Thymus (tissue), 11 donors: ENCODE measurements around the gene YAP1. TPM values are rescaled to one million over a fixed set of nuclear protein-coding genes. Genes with fewer than 3 reads are reported as not detected.

Source experiments
- DNase-seq, 9 donors: peaks; one replicate each; pipeline ENCODE4 v3.0.0-alpha.2; 2013; ENCODE audit warnings: low spot score in 9 of 9, low read depth in 6 of 9, missing footprints in 1 of 9
- H3K27ac ChIP-seq, 2 donors: one replicate each; pipeline ENCODE4 v1.5.1; 2013; ENCODE audit warnings: control low read depth in 1 of 2, low read depth in 1 of 2, low read length in 1 of 2, mild to moderate bottlenecking in 1 of 2, moderate library complexity in 1 of 2
- H3K27me3 ChIP-seq, 2 donors: one replicate each; pipeline ENCODE4 v1.5.1; 2013; ENCODE audit warnings: low read length in 1 of 2; ENCODE audit not compliant: control insufficient read depth in 2 of 2, insufficient read depth in 1 of 2
- H3K36me3 ChIP-seq, 2 donors: one replicate each; pipeline ENCODE4 v1.5.1; 2013; ENCODE audit warnings: low read length in 1 of 2, mild to moderate bottlenecking in 1 of 2, moderate library complexity in 1 of 2; ENCODE audit not compliant: control insufficient read depth in 2 of 2, insufficient read depth in 2 of 2
- H3K4me1 ChIP-seq, 2 donors: one replicate each; pipeline ENCODE4 v1.5.1; 2013; ENCODE audit warnings: low read length in 2 of 2; ENCODE audit not compliant: control insufficient read depth in 2 of 2, insufficient read depth in 2 of 2
- H3K4me3 ChIP-seq, 2 donors: one replicate each; pipeline ENCODE4 v1.5.1; 2013; ENCODE audit warnings: low read length in 2 of 2, control low read depth in 1 of 2, mild to moderate bottlenecking in 1 of 2
- H3K9me3 ChIP-seq, 2 donors: one replicate each; pipeline ENCODE4 v1.5.1; 2013; ENCODE audit warnings: low read length in 1 of 2, mild to moderate bottlenecking in 1 of 2; ENCODE audit not compliant: control insufficient read depth in 2 of 2, insufficient read depth in 1 of 2
- WGBS: extraction: QIAGEN DNeasy Blood & Tissue Kit; methylation state at CpG from one replicate; pipeline ENCODE4 v1.1.7; 2013; 5-methylcytosine and 5-hydroxymethylcytosine counted together
- polyA plus RNA-seq: library from polyadenylated mRNA; stranded (reverse); fragments of 200-250 nt; gene quantifications from one replicate; pipeline ENCODE4 v1.2.3, GENCODE V29; 2013
- total RNA-seq: library from RNA; stranded (reverse); fragments of 120-200 nt; gene quantifications from one replicate; pipeline ENCODE4 v1.2.4, GENCODE V29; 2013
- donor health status: healthy.

Gene YAP1
- total and polyA plus RNA-seq, 2 donors = 10.5 to 27.9 TPM

DNA sequence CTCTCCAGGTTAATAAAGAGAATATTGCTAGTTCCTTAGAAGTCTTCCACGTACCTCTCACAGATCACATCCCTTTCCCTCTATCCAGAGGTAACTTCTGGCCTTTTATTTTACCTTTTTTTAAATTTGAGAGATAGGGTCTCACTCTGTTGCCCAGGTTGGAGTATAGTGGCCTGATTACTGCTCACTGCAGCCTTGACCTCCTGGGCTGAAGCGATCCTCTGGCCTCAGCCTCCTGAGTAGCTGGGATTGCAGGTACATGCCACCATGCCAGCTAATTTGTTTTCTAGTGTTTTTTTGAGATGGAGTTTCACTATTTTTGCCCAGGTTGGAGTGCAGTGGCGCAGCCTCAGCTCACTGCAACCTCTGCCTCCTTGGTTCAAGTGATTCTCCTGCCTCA lies 24.4 kb downstream of the YAP1 start:
- WGBS = 89% methylated on average over 3 of the region's 3 CpGs
- H3K4me1 ChIP-seq = no peaks in the 10 kb centered on the region
- H3K36me3 ChIP-seq = no peaks in the 10 kb centered on the region
- no peak for DNase-seq
- H3K9me3 ChIP-seq = no peaks in the 10 kb centered on the region
- no peak overlapping the region for H3K27ac ChIP-seq
- no peaks in the 10 kb centered on the region for H3K27me3 ChIP-seq
- H3K4me3 ChIP-seq = no peak overlapping the region

- no peak overlapping the region for H3K4me3 ChIP-seq
- H3K27ac ChIP-seq = no peak overlapping the region
- H3K9me3 ChIP-seq = no peaks in the 10 kb centered on the region
- no peaks in the 10 kb centered on the region for H3K4me1 ChIP-seq
- H3K36me3 ChIP-seq = no peaks in the 10 kb centered on the region
- no peaks in the 10 kb centered on the region for H3K27me3 ChIP-seq
- DNase-seq = no peak
- WGBS = 97% methylated on average over 2 of the region's 2 CpGs
Measured at GRCh38 chr11:102135256-102135655, 25.0 kb downstream of the YAP1 start.

DNA sequence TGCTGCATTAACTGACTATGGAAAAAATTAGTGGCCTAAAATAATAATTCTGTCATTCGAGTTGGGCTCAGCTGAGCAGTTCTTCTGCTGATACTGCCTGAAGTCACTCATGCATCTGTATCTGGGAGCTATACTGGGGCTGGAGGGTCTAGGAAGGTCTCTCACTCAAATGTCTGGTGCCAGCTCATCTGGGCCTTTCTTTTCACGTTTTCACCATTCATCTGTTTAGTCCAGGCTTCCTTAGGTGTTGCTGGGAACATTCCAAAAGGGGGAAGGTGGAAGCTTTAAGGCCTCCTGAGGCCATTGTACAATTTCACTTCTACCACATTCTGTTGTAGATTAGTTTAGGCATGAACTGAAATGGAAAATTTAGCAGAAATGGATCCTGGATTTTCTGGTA lies 28.0 kb downstream of the YAP1 start:
- DNase-seq = no peak
- 85% methylated on average over 2 of the region's 2 CpGs for WGBS
- Histone ChIP-seq H3K27ac (no peak overlapping the region), H3K4me1 (no peaks in the 10 kb centered on the region), H3K27me3 (no peaks in the 10 kb centered on the region), H3K36me3 (no peaks in the 10 kb centered on the region), H3K9me3 (no peaks in the 10 kb centered on the region), H3K4me3 (no peak overlapping the region)

DNA sequence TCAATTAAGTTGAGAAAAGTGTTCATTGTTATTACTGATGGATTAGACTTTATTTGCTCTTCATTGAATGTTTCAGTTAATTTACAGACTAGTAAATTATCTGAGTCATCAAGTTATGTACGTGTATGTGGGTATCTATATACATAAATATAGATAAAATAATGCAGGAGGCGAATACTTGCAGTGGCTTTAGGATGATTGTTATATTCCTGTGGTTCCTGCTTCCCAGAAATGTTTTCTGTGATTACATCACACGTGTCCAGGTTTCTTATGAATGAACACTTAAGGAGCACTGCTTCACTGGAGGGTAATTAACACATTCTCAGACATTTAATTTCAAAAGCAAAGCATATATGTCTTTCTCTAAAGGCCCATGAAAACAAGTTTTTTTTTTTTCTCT lies 28.4 kb downstream of the YAP1 start:
- Histone ChIP-seq H3K27ac (no peak overlapping the region), H3K4me1 (no peaks in the 10 kb centered on the region), H3K27me3 (no peaks in the 10 kb centered on the region), H3K9me3 (no peaks in the 10 kb centered on the region), H3K4me3 (no peak overlapping the region), H3K36me3 (no peaks in the 10 kb centered on the region)
- WGBS = 87% methylated on average over 3 of the region's 3 CpGs
- DNase-seq = no peak

DNA sequence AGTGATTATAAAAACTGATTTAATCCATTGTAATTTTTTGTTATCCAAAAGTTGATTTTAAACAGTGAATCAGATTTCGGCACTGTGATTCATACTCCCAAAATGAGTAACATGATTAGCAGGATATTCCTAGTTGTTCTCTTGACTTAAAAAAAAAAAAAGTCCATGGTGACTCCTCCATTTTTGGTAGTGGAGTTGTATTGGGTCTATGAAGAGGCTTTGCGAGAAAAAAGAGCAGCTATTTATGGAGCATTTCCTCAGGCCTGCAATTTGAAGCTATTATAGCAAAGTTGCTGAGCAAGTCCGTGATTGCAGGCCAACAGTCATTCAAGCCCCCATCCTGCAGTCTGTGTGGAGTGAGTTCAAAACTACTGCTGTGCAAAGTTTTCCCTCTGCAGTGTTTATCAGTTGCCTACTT lies 28.8 kb downstream of the YAP1 start:
- DNase-seq = no peak
- no peak overlapping the region for H3K27ac ChIP-seq
- WGBS = 66% methylated on average over 3 of the region's 3 CpGs
- no peaks in the 10 kb centered on the region for H3K4me1 ChIP-seq
- no peaks in the 10 kb centered on the region for H3K36me3 ChIP-seq
- H3K27me3 ChIP-seq = no peaks in the 10 kb centered on the region
- no peak overlapping the region for H3K4me3 ChIP-seq
- no peaks in the 10 kb centered on the region for H3K9me3 ChIP-seq

DNA sequence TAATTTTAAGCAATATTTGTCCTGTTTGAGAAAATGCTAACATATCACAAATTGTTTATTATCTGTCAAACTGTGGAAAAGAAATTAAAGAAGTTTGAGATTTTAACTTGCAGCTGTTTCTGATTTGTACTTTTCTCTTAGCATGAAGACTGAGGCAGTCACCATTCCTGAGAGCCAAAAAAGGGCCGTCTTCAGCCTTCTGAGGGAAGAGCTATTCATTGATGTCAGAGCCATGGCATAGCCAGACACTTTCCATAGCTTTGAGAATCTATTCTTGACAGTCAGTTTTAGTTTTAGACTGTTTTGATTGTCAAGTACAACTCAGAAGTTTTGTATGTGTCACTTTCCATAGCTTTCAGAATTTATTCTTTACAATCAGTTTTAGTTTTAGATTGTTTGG lies 32.1 kb downstream of the YAP1 start:
- no peak overlapping the region for H3K27ac ChIP-seq
- H3K27me3 ChIP-seq = no peaks in the 10 kb centered on the region
- no peaks in the 10 kb centered on the region for H3K9me3 ChIP-seq
- WGBS = 82% methylated on average over 1 of the region's 1 CpG
- H3K4me1 ChIP-seq = no peaks in the 10 kb centered on the region
- H3K4me3 ChIP-seq = no peak overlapping the region
- no peak for DNase-seq
- no peaks in the 10 kb centered on the region for H3K36me3 ChIP-seq

DNA sequence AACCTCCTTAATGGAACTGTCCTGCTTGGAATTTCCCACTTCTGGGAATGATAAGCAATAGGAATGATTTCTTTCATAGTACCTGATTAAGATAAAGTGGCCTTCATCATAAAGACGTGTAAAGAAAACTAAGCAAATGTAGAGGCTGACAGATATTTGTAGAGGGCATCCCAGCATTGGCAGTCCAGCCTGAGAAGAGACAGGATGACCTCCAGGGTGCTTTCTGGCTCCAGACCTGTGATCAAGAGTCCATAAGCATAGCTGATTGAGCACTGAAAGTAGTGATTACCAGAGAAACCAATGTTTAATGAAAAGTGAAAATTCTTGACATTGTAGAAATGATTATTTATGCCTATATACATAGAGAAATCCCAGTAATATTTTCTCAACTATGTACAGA lies 33.6 kb downstream of the YAP1 start:
- Histone ChIP-seq H3K36me3 (no peaks in the 10 kb centered on the region), H3K27ac (no peak overlapping the region), H3K9me3 (no peaks in the 10 kb centered on the region), H3K27me3 (no peaks in the 10 kb centered on the region), H3K4me1 (no peaks in the 10 kb centered on the region), H3K4me3 (no peak overlapping the region)
- DNase-seq = no peak
- 88% methylated on average over 1 of the region's 1 CpG for WGBS

- 84% methylated on average over 4 of the region's 4 CpGs for WGBS
- Histone ChIP-seq H3K36me3 (no peaks in the 10 kb centered on the region), H3K27me3 (no peaks in the 10 kb centered on the region), H3K4me1 (no peaks in the 10 kb centered on the region), H3K27ac (no peak overlapping the region), H3K9me3 (no peaks in the 10 kb centered on the region), H3K4me3 (no peak overlapping the region)
- no peak for DNase-seq
Measured at GRCh38 chr11:102144357-102145355, 34.4 kb downstream of the YAP1 start.

GRCh38 chr11:102147015-102147414 lies 36.8 kb downstream of the YAP1 start:
- 93% methylated on average over 4 of the region's 4 CpGs for WGBS
- H3K27ac ChIP-seq = no peak overlapping the region

More at GRCh38 chr11:102147015-102147414, 36.8 kb downstream of the YAP1 start:
- no peak overlapping the region for H3K4me3 ChIP-seq
- no peaks in the 10 kb centered on the region for H3K36me3 ChIP-seq
- no peak for DNase-seq
- no peaks in the 10 kb centered on the region for H3K4me1 ChIP-seq
- H3K9me3 ChIP-seq = no peaks in the 10 kb centered on the region
- no peaks in the 10 kb centered on the region for H3K27me3 ChIP-seq
